Nephron (organoid): ENCODE measurements around the gene CLRN3.

Source experiments
- H3K27ac Mint-ChIP-seq, 3 experiments: 2 replicates each; pipeline ENCODE4 v1.8.0; 2020; ENCODE audit warnings: mixed read lengths in 3 of 3, mild to moderate bottlenecking in 2 of 3, moderate library complexity in 1 of 3
- H3K27me3 Mint-ChIP-seq: 2 replicates; pipeline ENCODE4 v1.8.0; 2021; ENCODE audit warnings: low read depth, mild to moderate bottlenecking, moderate library complexity, mixed read lengths
- H3K36me3 Mint-ChIP-seq: 2 replicates; pipeline ENCODE4 v1.8.0; 2020; ENCODE audit warnings: low read depth, mixed read lengths
- H3K4me1 Mint-ChIP-seq: 2 replicates; pipeline ENCODE4 v1.8.0; 2020; ENCODE audit warnings: mixed read lengths
- H3K4me3 Mint-ChIP-seq, 3 experiments: 2 replicates each; pipeline ENCODE4 v1.8.0; 2020; ENCODE audit warnings: mild to moderate bottlenecking in 3 of 3, mixed read lengths in 3 of 3, moderate library complexity in 2 of 3
- H3K9me3 Mint-ChIP-seq: 2 replicates; pipeline ENCODE4 v1.8.0; 2020; ENCODE audit warnings: mixed read lengths
- CTCF ChIP-seq, 3 experiments: fragments of 200-600 bp; sonication (generic); IDR thresholded peaks; one replicate each; pipeline ENCODE4 v1.5.0; 2021; ENCODE audit warnings: antibody characterized with exemption in 3 of 3; ENCODE audit not compliant: unreplicated experiment in 3 of 3

Gene CLRN3

GRCh38 chr10:127889605-127890195 lies 3.0 kb downstream of the CLRN3 start:
- Mint-ChIP-seq H3K36me3 (no peaks in the 10 kb centered on the region), H3K27me3 (peaks cover 16% of the 10 kb centered on the region), H3K9me3 (no peaks in the 10 kb centered on the region), H3K27ac (no peak overlapping the region), H3K4me3 (no peak overlapping the region), H3K4me1 (peaks cover 8% of the 10 kb centered on the region)
- no peak for TF ChIP-seq CTCF (IDR thresholded peaks at IDR 0.05; ENCODE audit: unreplicated experiment in 3 of 3)

GRCh38 chr10:127888521-127889312 lies 4.0 kb downstream of the CLRN3 start:
- H3K27me3 Mint-ChIP-seq, result peaks cover 16% of the 10 kb centered on the region
- H3K9me3 Mint-ChIP-seq, result no peaks in the 10 kb centered on the region
- no peaks in the 10 kb centered on the region for H3K36me3 Mint-ChIP-seq
- no peak for TF ChIP-seq CTCF (IDR thresholded peaks at IDR 0.05; ENCODE audit: unreplicated experiment in 3 of 3)
- no peak overlapping the region for H3K4me3 Mint-ChIP-seq
- H3K4me1 Mint-ChIP-seq, result peaks cover 8% of the 10 kb centered on the region
- no peak overlapping the region for H3K27ac Mint-ChIP-seq

GRCh38 chr10:127887541-127888415 lies 5.0 kb downstream of the CLRN3 start:
- Mint-ChIP-seq H3K9me3 (no peaks in the 10 kb centered on the region), H3K27ac (peak overlapping the region in 2 of 3 experiments; percentile 28 to 69), H3K36me3 (no peaks in the 10 kb centered on the region), H3K27me3 (peaks cover 20% of the 10 kb centered on the region), H3K4me3 (no peak overlapping the region), H3K4me1 (peaks cover 8% of the 10 kb centered on the region)
- no peak for TF ChIP-seq CTCF (IDR thresholded peaks at IDR 0.05; ENCODE audit: unreplicated experiment in 3 of 3)

GRCh38 chr10:127886371-127887051 lies 6.2 kb downstream of the CLRN3 start:
- no peaks in the 10 kb centered on the region for H3K36me3 Mint-ChIP-seq
- no peak overlapping the region for H3K4me3 Mint-ChIP-seq
- H3K27me3 Mint-ChIP-seq, result peaks cover 20% of the 10 kb centered on the region
- no peaks in the 10 kb centered on the region for H3K9me3 Mint-ChIP-seq
- H3K4me1 Mint-ChIP-seq, result peaks cover 8% of the 10 kb centered on the region
- TF ChIP-seq CTCF (IDR thresholded peaks at IDR 0.05; ENCODE audit: unreplicated experiment in 3 of 3), result no peak
- no peak overlapping the region for H3K27ac Mint-ChIP-seq

GRCh38 chr10:127884501-127884900 lies 8.2 kb downstream of the CLRN3 start:
- peaks cover 24% of the 10 kb centered on the region for H3K27me3 Mint-ChIP-seq
- no peaks in the 10 kb centered on the region for H3K36me3 Mint-ChIP-seq
- H3K4me3 Mint-ChIP-seq, result no peak overlapping the region
- peaks cover 8% of the 10 kb centered on the region for H3K4me1 Mint-ChIP-seq
- H3K27ac Mint-ChIP-seq, result no peak overlapping the region
- no peak for TF ChIP-seq CTCF (IDR thresholded peaks at IDR 0.05; ENCODE audit: unreplicated experiment in 3 of 3)
- H3K9me3 Mint-ChIP-seq, result no peaks in the 10 kb centered on the region
